ENCODE data around the gene KCNS1. TPM values are rescaled to one million over a fixed set of nuclear protein-coding genes. Genes with fewer than 3 reads are reported as not detected.

Gene KCNS1
- total RNA-seq, 4 donors from 2014 or later = 0.20 to 0.78 TPM; not detected in 2

DNA sequence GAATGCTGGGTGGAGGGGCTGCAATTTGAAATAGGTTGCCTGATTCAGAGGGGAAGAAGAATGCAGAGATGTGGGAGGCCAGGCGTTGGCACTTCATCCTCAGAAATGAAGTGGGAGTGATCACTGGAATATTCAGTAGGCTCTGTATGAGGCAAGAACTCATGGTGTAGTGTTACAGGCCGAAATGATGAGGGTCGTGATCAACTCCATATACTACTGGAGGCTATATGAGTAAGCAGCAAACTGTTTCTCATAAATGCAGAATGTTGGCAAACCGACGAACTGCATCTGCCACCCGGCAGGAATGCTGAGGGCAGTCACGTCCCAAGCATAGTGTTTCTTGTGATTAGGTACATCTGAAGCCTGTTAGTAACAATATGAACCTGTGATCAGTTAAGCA, 12.7 kb downstream of the KCNS1 start:
- no peak overlapping the region for H3K27ac ChIP-seq
- intact Hi-C loops (cut with DNase I) = no loop called here

DNA sequence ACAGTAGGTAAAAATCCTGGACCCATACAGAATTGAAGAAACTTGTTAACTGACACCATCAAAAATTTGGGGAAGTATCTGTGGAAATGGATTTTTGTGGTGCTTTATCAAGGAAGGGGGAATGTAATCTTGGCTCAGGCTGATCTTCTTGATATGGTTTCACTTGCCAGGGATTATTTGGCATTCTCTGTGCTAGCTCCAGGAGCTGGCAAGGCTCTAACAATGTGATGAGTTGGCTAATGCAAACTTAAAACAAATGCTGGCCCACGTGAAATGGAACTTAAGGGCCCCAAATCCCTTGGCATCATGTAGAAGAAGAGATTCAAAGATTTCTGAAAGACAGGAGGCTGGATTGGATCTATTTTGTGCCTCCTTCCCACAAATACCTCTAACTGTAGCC, 13.1 kb downstream of the KCNS1 start:
- H3K36me3 ChIP-seq = no peaks in the 10 kb centered on the region
- no peak overlapping the region for H3K4me3 ChIP-seq (replicated peaks in 1 of 3)
- no peaks in the 10 kb centered on the region for H3K27me3 ChIP-seq
- H3K4me1 ChIP-seq = no peaks in the 10 kb centered on the region
- H3K9me3 ChIP-seq = no peaks in the 10 kb centered on the region
- intact Hi-C loops (cut with DNase I) = no loop called here
- TF ChIP-seq, protein P1, sequence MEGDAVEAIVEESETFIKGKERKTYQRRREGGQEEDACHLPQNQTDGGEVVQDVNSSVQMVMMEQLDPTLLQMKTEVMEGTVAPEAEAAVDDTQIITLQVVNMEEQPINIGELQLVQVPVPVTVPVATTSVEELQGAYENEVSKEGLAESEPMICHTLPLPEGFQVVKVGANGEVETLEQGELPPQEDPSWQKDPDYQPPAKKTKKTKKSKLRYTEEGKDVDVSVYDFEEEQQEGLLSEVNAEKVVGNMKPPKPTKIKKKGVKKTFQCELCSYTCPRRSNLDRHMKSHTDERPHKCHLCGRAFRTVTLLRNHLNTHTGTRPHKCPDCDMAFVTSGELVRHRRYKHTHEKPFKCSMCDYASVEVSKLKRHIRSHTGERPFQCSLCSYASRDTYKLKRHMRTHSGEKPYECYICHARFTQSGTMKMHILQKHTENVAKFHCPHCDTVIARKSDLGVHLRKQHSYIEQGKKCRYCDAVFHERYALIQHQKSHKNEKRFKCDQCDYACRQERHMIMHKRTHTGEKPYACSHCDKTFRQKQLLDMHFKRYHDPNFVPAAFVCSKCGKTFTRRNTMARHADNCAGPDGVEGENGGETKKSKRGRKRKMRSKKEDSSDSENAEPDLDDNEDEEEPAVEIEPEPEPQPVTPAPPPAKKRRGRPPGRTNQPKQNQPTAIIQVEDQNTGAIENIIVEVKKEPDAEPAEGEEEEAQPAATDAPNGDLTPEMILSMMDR (IDR thresholded peaks at IDR 0.05) = no peak
- TF ChIP-seq POLR2A (IDR thresholded peaks at IDR 0.05) = no peak
- H3K27ac ChIP-seq = no peak overlapping the region
- 58 to 88% methylated on average over 1 of the region's 1 CpG for WGBS, 2 donors
- no peak for DNase-seq

More for the DNA sequence above, 12.7 kb downstream of the KCNS1 start:
- TF ChIP-seq POLR2A (IDR thresholded peaks at IDR 0.05) = no peak
- TF ChIP-seq, protein P1 (IDR thresholded peaks at IDR 0.05) = no peak
- no peaks in the 10 kb centered on the region for H3K36me3 ChIP-seq
- H3K27me3 ChIP-seq = no peaks in the 10 kb centered on the region
- H3K4me1 ChIP-seq = no peaks in the 10 kb centered on the region
- no peak overlapping the region for H3K4me3 ChIP-seq (replicated peaks in 1 of 3)
- no peak for DNase-seq
- no peaks in the 10 kb centered on the region for H3K9me3 ChIP-seq
- 89 to 90% methylated on average over 7 of the region's 7 CpGs for WGBS, 2 donors

DNA sequence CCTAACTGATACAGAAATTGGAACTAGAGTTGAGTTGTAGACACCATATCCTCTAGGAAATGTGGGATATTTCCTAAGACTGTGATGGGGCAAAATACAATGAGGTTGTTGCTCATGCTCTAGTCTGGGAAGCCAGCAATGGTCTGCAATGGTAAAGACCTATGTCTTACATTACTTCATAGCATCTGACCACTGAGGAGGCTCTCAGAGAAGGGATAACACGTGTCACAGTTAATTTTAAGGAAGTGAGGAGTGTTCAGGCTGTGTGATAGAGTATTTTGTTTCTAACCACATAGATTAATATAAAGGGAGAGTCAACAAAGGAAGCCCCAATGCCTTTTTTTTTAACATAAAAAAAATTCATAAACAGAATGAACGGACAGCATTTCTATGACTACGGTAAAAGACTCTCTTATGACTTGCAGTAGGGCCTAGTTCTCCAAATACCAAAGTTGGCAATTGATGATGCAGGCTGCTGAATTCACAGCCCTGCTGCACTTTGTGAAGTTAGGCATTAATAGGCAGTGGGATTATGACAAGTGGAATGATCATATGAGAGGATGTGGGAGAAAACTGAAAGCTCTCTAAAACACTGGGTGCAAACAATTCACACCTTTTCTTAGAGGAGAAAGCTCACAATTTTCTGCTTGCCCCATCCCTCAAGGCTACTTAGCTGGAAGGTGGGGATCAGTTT, 13.7 kb downstream of the KCNS1 start:
- 89 to 90% methylated on average over 3 of the region's 3 CpGs for WGBS, 2 donors
- no peaks in the 10 kb centered on the region for H3K36me3 ChIP-seq
- intact Hi-C loops (cut with DNase I) = no loop called here
- no peak for DNase-seq
- no peak overlapping the region for H3K4me3 ChIP-seq (replicated peaks in 1 of 3)
- H3K27ac ChIP-seq = no peak overlapping the region
- no peak for TF ChIP-seq POLR2A (IDR thresholded peaks at IDR 0.05)
- TF ChIP-seq, protein P1 (IDR thresholded peaks at IDR 0.05) = no peak
- no peaks in the 10 kb centered on the region for H3K27me3 ChIP-seq
- H3K9me3 ChIP-seq = no peaks in the 10 kb centered on the region
- H3K4me1 ChIP-seq = no peaks in the 10 kb centered on the region

DNA sequence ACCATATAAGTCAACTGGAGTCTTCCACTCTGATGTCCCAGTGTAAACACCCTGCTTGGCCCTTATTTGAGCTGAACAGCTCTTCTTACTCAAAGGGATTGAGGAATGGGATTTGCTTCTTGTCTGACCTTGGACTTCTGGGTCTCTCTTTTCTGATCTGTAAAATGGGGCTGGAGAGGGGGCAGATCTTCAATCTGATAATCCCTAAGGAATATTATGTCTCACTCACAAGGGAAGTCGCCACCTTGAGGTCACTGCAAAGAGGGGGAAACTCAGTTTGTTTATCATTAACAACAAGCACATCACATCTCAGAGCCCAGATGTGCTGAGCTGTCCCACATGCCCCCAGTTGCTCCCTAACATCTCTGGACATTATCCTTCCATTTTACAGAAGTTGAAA, 15.1 kb downstream of the KCNS1 start:
- no peaks in the 10 kb centered on the region for H3K27me3 ChIP-seq
- intact Hi-C loops (cut with DNase I) = no loop called here
- 85 to 92% methylated on average over 1 of the region's 1 CpG for WGBS, 2 donors
- TF ChIP-seq, protein P1 (IDR thresholded peaks at IDR 0.05) = no peak
- TF ChIP-seq POLR2A (IDR thresholded peaks at IDR 0.05) = no peak
- no peak overlapping the region for H3K4me3 ChIP-seq (replicated peaks in 1 of 3)
- DNase-seq = no peak
- H3K4me1 ChIP-seq = no peaks in the 10 kb centered on the region
- H3K36me3 ChIP-seq = peaks cover 0 to 5% of the 10 kb centered on the region in 2 donors
- H3K27ac ChIP-seq = no peak overlapping the region
- H3K9me3 ChIP-seq = no peaks in the 10 kb centered on the region

DNA sequence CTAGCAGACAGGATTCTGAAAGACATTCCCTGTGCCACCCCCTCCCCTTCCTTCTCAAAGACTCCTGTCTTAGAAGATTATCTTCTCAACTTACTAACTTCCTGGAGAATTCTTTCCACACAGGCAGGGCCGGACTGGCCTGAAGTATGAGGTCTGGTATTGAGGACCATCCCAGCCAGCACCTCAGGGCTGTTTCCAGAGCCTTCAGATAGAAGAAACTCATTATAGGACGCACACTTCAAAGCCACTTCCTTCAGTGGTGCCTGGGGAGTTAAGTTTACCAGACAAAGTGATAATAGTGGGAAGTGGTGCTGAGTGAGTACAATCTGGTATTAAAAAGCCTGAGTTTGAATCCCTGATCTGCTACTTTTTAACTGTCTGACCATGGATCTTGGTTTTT, 15.6 kb downstream of the KCNS1 start:
- Histone ChIP-seq H3K36me3 (peaks cover 0 to 11% of the 10 kb centered on the region in 2 donors), H3K9me3 (no peaks in the 10 kb centered on the region), H3K27me3 (no peaks in the 10 kb centered on the region), H3K27ac (no peak overlapping the region), H3K4me3 (replicated peaks in 1 of 3) (no peak overlapping the region), H3K4me1 (no peaks in the 10 kb centered on the region)
- 64 to 65% methylated on average over 2 of the region's 2 CpGs for WGBS, 2 donors
- DNase-seq = no peak
- TF ChIP-seq, protein P1 (IDR thresholded peaks at IDR 0.05) = no peak
- no peak for TF ChIP-seq POLR2A (IDR thresholded peaks at IDR 0.05)
- intact Hi-C loops (cut with DNase I) = no loop called here
